ENCODE data around the gene KRTAP1-1. TPM values are rescaled to one million over a fixed set of nuclear protein-coding genes. Genes with fewer than 3 reads are reported as not detected.

The KRTAP1-1 gene
- total and polyA plus RNA-seq, 2 donors (not counting 1 experiment from before 2014, with no cell fraction given), result 0.64 TPM; not detected in 1

DNA sequence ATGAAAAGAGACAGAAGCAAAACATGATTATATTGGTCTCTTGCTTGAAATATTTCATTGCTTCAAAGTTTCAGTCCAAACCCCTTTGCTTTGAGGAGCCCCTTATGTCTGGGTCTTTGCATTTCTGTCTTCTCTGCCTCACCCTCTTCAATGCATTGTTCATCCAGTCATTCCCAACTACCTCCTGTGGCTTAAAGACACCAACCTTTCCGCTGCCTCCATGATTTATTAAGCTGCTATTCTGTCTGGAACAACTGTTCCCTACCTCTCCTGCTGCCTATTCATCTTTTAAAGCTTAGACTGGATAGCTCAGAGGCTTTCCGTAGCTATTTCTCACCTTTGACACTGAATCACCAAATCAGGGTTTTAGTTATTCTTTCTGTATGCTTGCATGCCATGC, 43.9 kb downstream of the KRTAP1-1 start:
- no peak for DNase-seq (ENCODE audit: low read depth in 2 of 2)
- H3K4me2 ChIP-seq (ENCODE audit: extremely low read depth, insufficient read depth, low read length), result no peak overlapping the region
- no peak overlapping the region for H3K4me3 ChIP-seq (replicated peaks in 1 of 4; ENCODE audit: control extremely low read depth in 1 of 4, insufficient read depth in 1 of 4, low read depth in 3 of 4, low read length in 4 of 4)
- no peaks in the 10 kb centered on the region for H3K79me2 ChIP-seq (ENCODE audit: control insufficient read depth, insufficient read depth, low read length)
- no peaks in the 10 kb centered on the region for H3K36me3 ChIP-seq (ENCODE audit: control insufficient read depth, insufficient read depth, low read length)
- no peaks in the 10 kb centered on the region for H3K4me1 ChIP-seq (ENCODE audit: control insufficient read depth, extremely low read depth, insufficient read depth, low read length)
- no peak overlapping the region for H3K27ac ChIP-seq (ENCODE audit: insufficient read depth, low read length)
- no peaks in the 10 kb centered on the region for H3K9me3 ChIP-seq (ENCODE audit: control insufficient read depth, insufficient read depth, low read depth, low read length)
- TF ChIP-seq, protein P1, sequence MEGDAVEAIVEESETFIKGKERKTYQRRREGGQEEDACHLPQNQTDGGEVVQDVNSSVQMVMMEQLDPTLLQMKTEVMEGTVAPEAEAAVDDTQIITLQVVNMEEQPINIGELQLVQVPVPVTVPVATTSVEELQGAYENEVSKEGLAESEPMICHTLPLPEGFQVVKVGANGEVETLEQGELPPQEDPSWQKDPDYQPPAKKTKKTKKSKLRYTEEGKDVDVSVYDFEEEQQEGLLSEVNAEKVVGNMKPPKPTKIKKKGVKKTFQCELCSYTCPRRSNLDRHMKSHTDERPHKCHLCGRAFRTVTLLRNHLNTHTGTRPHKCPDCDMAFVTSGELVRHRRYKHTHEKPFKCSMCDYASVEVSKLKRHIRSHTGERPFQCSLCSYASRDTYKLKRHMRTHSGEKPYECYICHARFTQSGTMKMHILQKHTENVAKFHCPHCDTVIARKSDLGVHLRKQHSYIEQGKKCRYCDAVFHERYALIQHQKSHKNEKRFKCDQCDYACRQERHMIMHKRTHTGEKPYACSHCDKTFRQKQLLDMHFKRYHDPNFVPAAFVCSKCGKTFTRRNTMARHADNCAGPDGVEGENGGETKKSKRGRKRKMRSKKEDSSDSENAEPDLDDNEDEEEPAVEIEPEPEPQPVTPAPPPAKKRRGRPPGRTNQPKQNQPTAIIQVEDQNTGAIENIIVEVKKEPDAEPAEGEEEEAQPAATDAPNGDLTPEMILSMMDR (conservative IDR thresholded peaks at IDR 0.05 in 1 of 2, IDR thresholded peaks at IDR 0.05 in 1 of 2; ENCODE audit: low read depth in 1 of 2, low read length in 2 of 2), result no peak
- no peak for TF ChIP-seq EZH2 (IDR thresholded peaks at IDR 0.05; ENCODE audit: low read length, missing control alignments)
- H3K27me3 ChIP-seq (ENCODE audit: control insufficient read depth, insufficient read depth, low read length), result no peaks in the 10 kb centered on the region
- H4K20me1 ChIP-seq (ENCODE audit: control insufficient read depth, extremely low read depth, insufficient read depth, low read length), result no peaks in the 10 kb centered on the region
- no peak overlapping the region for H3K9ac ChIP-seq (ENCODE audit: insufficient read depth, low read length)
- no peak overlapping the region for H2AFZ ChIP-seq (ENCODE audit: low read length)

DNA sequence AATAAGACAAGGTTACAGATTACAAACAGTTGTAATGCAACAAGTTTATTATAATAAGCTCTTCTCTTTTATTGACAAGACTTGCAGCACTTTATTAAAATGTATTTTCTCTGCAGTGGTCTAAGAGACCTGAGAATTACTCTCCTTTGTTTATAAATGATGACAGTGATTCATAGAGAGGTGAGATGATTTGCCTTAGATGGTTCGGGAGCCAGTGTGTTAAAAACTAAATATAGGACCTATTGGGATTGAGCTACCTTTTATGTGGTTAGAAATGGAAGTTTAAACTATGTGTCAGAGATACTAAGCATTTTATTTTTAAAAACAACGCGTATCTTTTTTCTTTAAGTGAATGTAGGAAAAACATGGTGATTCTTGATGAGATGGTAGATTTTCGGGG, 44.4 kb downstream of the KRTAP1-1 start:
- H3K36me3 ChIP-seq (ENCODE audit: control insufficient read depth, insufficient read depth, low read length), result no peaks in the 10 kb centered on the region
- H3K4me2 ChIP-seq (ENCODE audit: extremely low read depth, insufficient read depth, low read length), result no peak overlapping the region
- H3K4me1 ChIP-seq (ENCODE audit: control insufficient read depth, extremely low read depth, insufficient read depth, low read length), result no peaks in the 10 kb centered on the region
- no peak overlapping the region for H3K27ac ChIP-seq (ENCODE audit: insufficient read depth, low read length)
- no peak overlapping the region for H3K4me3 ChIP-seq (replicated peaks in 1 of 4; ENCODE audit: control extremely low read depth in 1 of 4, insufficient read depth in 1 of 4, low read depth in 3 of 4, low read length in 4 of 4)
- H2AFZ ChIP-seq (ENCODE audit: low read length), result no peak overlapping the region
- no peaks in the 10 kb centered on the region for H3K27me3 ChIP-seq (ENCODE audit: control insufficient read depth, insufficient read depth, low read length)
- no peak overlapping the region for H3K9ac ChIP-seq (ENCODE audit: insufficient read depth, low read length)
- TF ChIP-seq EZH2 (IDR thresholded peaks at IDR 0.05; ENCODE audit: low read length, missing control alignments), result no peak
- TF ChIP-seq, protein P1 (conservative IDR thresholded peaks at IDR 0.05 in 1 of 2, IDR thresholded peaks at IDR 0.05 in 1 of 2; ENCODE audit: low read depth in 1 of 2, low read length in 2 of 2), result no peak
- no peaks in the 10 kb centered on the region for H3K79me2 ChIP-seq (ENCODE audit: control insufficient read depth, insufficient read depth, low read length)
- DNase-seq (ENCODE audit: low read depth in 2 of 2), result peak in 1 of 2 donors; percentile 47
- H3K9me3 ChIP-seq (ENCODE audit: control insufficient read depth, insufficient read depth, low read depth, low read length), result no peaks in the 10 kb centered on the region
- no peaks in the 10 kb centered on the region for H4K20me1 ChIP-seq (ENCODE audit: control insufficient read depth, extremely low read depth, insufficient read depth, low read length)

DNA sequence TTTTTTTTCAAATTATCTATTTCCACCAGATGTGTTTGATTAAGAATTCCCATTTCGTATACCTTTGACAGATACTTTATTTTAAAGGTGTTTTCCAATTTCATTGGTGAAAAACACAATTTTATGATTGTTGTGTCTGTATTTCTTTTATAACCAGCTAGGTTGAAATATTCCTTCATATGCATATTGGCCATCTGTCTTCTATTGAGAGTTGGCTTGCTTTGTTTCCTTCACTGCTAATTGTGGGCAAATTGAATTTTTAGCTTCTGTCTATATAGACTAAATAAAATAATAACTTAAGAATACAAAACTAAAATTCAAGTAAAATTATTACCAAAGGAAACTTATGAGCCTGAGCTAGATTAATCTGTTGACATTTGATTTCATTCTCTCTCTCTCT, 46.1 kb downstream of the KRTAP1-1 start:
- no peaks in the 10 kb centered on the region for H3K9me3 ChIP-seq (ENCODE audit: control insufficient read depth, insufficient read depth, low read depth, low read length)
- no peaks in the 10 kb centered on the region for H4K20me1 ChIP-seq (ENCODE audit: control insufficient read depth, extremely low read depth, insufficient read depth, low read length)
- H3K79me2 ChIP-seq (ENCODE audit: control insufficient read depth, insufficient read depth, low read length), result no peaks in the 10 kb centered on the region
- H3K4me2 ChIP-seq (ENCODE audit: extremely low read depth, insufficient read depth, low read length), result no peak overlapping the region
- no peak for DNase-seq (ENCODE audit: low read depth in 2 of 2)
- no peak overlapping the region for H3K9ac ChIP-seq (ENCODE audit: insufficient read depth, low read length)
- TF ChIP-seq, protein P1 (conservative IDR thresholded peaks at IDR 0.05 in 1 of 2, IDR thresholded peaks at IDR 0.05 in 1 of 2; ENCODE audit: low read depth in 1 of 2, low read length in 2 of 2), result no peak
- no peak for TF ChIP-seq EZH2 (IDR thresholded peaks at IDR 0.05; ENCODE audit: low read length, missing control alignments)
- H3K4me3 ChIP-seq (replicated peaks in 1 of 4; ENCODE audit: control extremely low read depth in 1 of 4, insufficient read depth in 1 of 4, low read depth in 3 of 4, low read length in 4 of 4), result no peak overlapping the region
- H3K27ac ChIP-seq (ENCODE audit: insufficient read depth, low read length), result no peak overlapping the region
- H3K36me3 ChIP-seq (ENCODE audit: control insufficient read depth, insufficient read depth, low read length), result no peaks in the 10 kb centered on the region
- no peak overlapping the region for H2AFZ ChIP-seq (ENCODE audit: low read length)
- H3K27me3 ChIP-seq (ENCODE audit: control insufficient read depth, insufficient read depth, low read length), result no peaks in the 10 kb centered on the region
- H3K4me1 ChIP-seq (ENCODE audit: control insufficient read depth, extremely low read depth, insufficient read depth, low read length), result no peaks in the 10 kb centered on the region
